Keratinocyte (primary cell): Measurements from ENCODE around the gene FOXRED2. TPM values are rescaled to one million over a fixed set of nuclear protein-coding genes. Genes with fewer than 3 reads are reported as not detected.
A peak's percentile ranks its signal among the peaks of the same experiment; 100 is the strongest.
"Not testable (repeated sequence)": the region's sequence is repeated elsewhere in the genome, so short reads cannot be mapped to it uniquely, and the experiment has no call there.

ENCODE experiments used
- DNase-seq: peaks from one replicate; pipeline ENCODE4 v3.0.0-alpha.2; 2011; ENCODE audit warnings: low read depth, missing footprints, low spot score
- FAIRE-seq: peaks from 2 replicates; lab custom pipeline; 2011; peaks lifted over from hg19 to GRCh38; lab: Jason Lieb, UNC
- H2AFZ ChIP-seq: 2 replicates; pipeline ENCODE4 v1.6.0; 2012; ENCODE audit warnings: low read length, control low read depth, inconsistent platforms; ENCODE audit not compliant: control insufficient read depth
- H3K27ac ChIP-seq: 2 replicates; pipeline ENCODE4 v1.5.1; 2011; ENCODE audit warnings: low read length; ENCODE audit not compliant: control insufficient read depth, insufficient read depth
- H3K27me3 ChIP-seq: 3 replicates; pipeline ENCODE4 v1.6.0; 2011; ENCODE audit warnings: low read length; ENCODE audit not compliant: control insufficient read depth, insufficient read depth; ENCODE audit errors: extremely low read depth
- H3K36me3 ChIP-seq, 2 experiments: 2 replicates in 1 of 2; 3 replicates in 1 of 2; pipeline ENCODE4 v1.5.1; 2011; ENCODE audit warnings: low read length in 2 of 2, mild to moderate bottlenecking in 1 of 2; ENCODE audit not compliant: control insufficient read depth in 2 of 2, insufficient read depth in 2 of 2; ENCODE audit errors: extremely low read depth in 1 of 2
- H3K4me1 ChIP-seq: 3 replicates; pipeline ENCODE4 v1.5.1; 2011; ENCODE audit warnings: low read length; ENCODE audit not compliant: control insufficient read depth, insufficient read depth; ENCODE audit errors: extremely low read depth
- H3K4me2 ChIP-seq: 3 replicates; pipeline ENCODE4 v1.6.0; 2011; ENCODE audit warnings: low read depth, low read length; ENCODE audit not compliant: control insufficient read depth, insufficient read depth; ENCODE audit errors: extremely low read depth
- H3K4me3 ChIP-seq, 3 experiments: fragments of 200-600 bp in 1 of 3; sonication (generic) in 1 of 3; 2 replicates in 2 of 3; 3 replicates in 1 of 3; pipeline ENCODE4 v1.5.1; 2011 to 2016; ENCODE audit warnings: low read length in 3 of 3, mild to moderate bottlenecking in 3 of 3, control low read depth in 2 of 3, inconsistent platforms in 1 of 3, low read depth in 1 of 3, mixed read lengths in 1 of 3, mixed run types in 1 of 3, moderate library complexity in 1 of 3; ENCODE audit not compliant: control insufficient read depth in 2 of 3, insufficient read depth in 2 of 3; ENCODE audit errors: extremely low read depth in 1 of 3
- H3K79me2 ChIP-seq: 2 replicates; pipeline ENCODE4 v1.6.0; 2012; ENCODE audit warnings: low read length; ENCODE audit not compliant: control insufficient read depth, insufficient read depth
- H3K9ac ChIP-seq: 3 replicates; pipeline ENCODE4 v1.6.0; 2011; ENCODE audit warnings: low read length; ENCODE audit not compliant: control insufficient read depth, insufficient read depth; ENCODE audit errors: extremely low read depth
- H3K9me1 ChIP-seq: 3 replicates; pipeline ENCODE4 v1.6.0; 2011; ENCODE audit warnings: low read length; ENCODE audit not compliant: control insufficient read depth, insufficient read depth; ENCODE audit errors: extremely low read depth
- H3K9me3 ChIP-seq: 2 replicates; pipeline ENCODE4 v1.5.1; 2012; ENCODE audit warnings: low read depth, low read length; ENCODE audit not compliant: control insufficient read depth
- H4K20me1 ChIP-seq: 3 replicates; pipeline ENCODE4 v1.6.0; 2011; ENCODE audit warnings: low read length; ENCODE audit not compliant: control insufficient read depth, insufficient read depth; ENCODE audit errors: extremely low read depth
- CTCF ChIP-seq, 3 experiments: IDR thresholded peaks in 1 of 3; conservative IDR thresholded peaks in 1 of 3; optimal IDR thresholded peaks in 1 of 3; 2 replicates in 2 of 3; 3 replicates in 1 of 3; pipeline versions ENCODE3 to v1.5.1; 2011; ENCODE audit warnings: low read length in 3 of 3, mild to moderate bottlenecking in 3 of 3, moderate library complexity in 2 of 3, control low read depth in 1 of 3, inconsistent platforms in 1 of 3; ENCODE audit not compliant: insufficient read depth in 2 of 3; ENCODE audit errors: extremely low read depth in 1 of 3
- EZH2 ChIP-seq: IDR thresholded peaks from one replicate; pipeline ENCODE4 v1.6.1; 2012; ENCODE audit warnings: inconsistent platforms, mild to moderate bottlenecking, low read length, moderate library complexity
- dilution Hi-C: fragments of 300-500 bp; cut with MboI; formaldehyde crosslinking; loops from one replicate; pipeline ENCODE4 v1.7.0; 2020; ENCODE audit warnings: low sequenced_read_pairs; ENCODE audit not compliant: extremely low pct_ligation_motif_present
- polyA plus RNA-seq, 5 experiments: library from polyadenylated mRNA; depleted of rRNA in 3 of 5; stranded (reverse) in 3 of 5; stranded (forward) in 1 of 5; unstranded in 1 of 5; fragments of >200 nt; gene quantifications; 1 replicate in 1 of 5; 2 replicates in 3 of 5; 3 replicates in 1 of 5; pipeline versions ENCODE4 v1.2.1 to v1.2.3, GENCODE V29; 2011 to 2012; ENCODE audit warnings: missing spikeins in 2 of 5, low read depth in 1 of 5, low replicate concordance in 1 of 5

The FOXRED2 gene
- polyA plus RNA-seq, 1 donor (not counting 4 experiments of a cell fraction or from before 2014, with no cell fraction given): 0.71 TPM

GRCh38 chr22:36454916-36455570 lies 51.8 kb downstream of the FOXRED2 start:
- no peaks in the 10 kb centered on the region for H3K27me3 ChIP-seq
- no peaks in the 10 kb centered on the region for H3K9me1 ChIP-seq
- H3K36me3 ChIP-seq: no peaks in the 10 kb centered on the region
- H4K20me1 ChIP-seq: no peaks in the 10 kb centered on the region
- H3K79me2 ChIP-seq: no peaks in the 10 kb centered on the region
- no peaks in the 10 kb centered on the region for H3K9me3 ChIP-seq
- peak overlapping the region; percentile 42 for H2AFZ ChIP-seq
- FAIRE-seq (no peak), DNase-seq (no peak)
- TF ChIP-seq CTCF (optimal IDR thresholded peaks at IDR 0.05 in 1 of 3, IDR thresholded peaks at IDR 0.05 in 1 of 3, conservative IDR thresholded peaks at IDR 0.05 in 1 of 3; ENCODE audit: extremely low read depth in 1 of 3, insufficient read depth in 2 of 3, low read length in 3 of 3) (peak in 1 of 3 experiments; percentile 5), EZH2 (no peak)
- H3K4me3 ChIP-seq: peak overlapping the region; percentile 37 to 63 (median 56)
- dilution Hi-C loops: no loop called here
- H3K9ac ChIP-seq: peak overlapping the region; percentile 52
- H3K27ac ChIP-seq: no peak overlapping the region
- peaks cover 17% of the 10 kb centered on the region for H3K4me1 ChIP-seq
- H3K4me2 ChIP-seq: peak overlapping the region; percentile 72

DNA sequence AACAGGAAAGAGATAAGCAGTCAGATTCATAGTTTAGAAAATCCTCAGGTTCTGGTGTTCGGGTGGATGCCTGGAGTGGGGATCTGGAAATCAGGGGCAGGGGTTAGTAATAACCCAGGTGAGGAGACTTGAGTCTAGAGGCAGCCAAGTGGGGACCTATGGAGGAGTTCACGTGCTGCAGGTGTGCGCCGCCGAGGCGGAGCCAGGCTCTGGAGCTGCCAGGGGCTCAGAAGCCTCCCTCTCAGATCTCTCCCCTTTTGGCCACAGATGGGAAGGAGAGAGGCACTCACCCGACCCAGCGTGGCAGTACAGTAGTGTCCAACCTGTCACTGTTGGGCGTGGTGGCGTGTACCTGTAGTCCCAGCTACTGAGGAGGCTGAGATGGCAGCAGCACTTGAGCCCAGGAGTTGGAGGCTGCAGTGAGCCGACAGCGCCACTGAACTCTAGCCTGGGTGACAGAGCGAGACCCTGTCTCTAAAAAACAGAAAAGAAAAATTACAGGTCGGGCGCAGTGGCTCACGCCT lies 52.9 kb downstream of the FOXRED2 start:
- no peak overlapping the region for H3K27ac ChIP-seq
- dilution Hi-C loops: no loop called here
- no peak overlapping the region for H3K4me3 ChIP-seq
- no peak overlapping the region for H2AFZ ChIP-seq
- no peak overlapping the region for H3K9ac ChIP-seq
- no peaks in the 10 kb centered on the region for H3K27me3 ChIP-seq
- H3K9me3 ChIP-seq: no peaks in the 10 kb centered on the region
- H4K20me1 ChIP-seq: no peaks in the 10 kb centered on the region
- no peaks in the 10 kb centered on the region for H3K9me1 ChIP-seq
- no peaks in the 10 kb centered on the region for H3K36me3 ChIP-seq
- TF ChIP-seq CTCF (optimal IDR thresholded peaks at IDR 0.05 in 1 of 3, IDR thresholded peaks at IDR 0.05 in 1 of 3, conservative IDR thresholded peaks at IDR 0.05 in 1 of 3; ENCODE audit: extremely low read depth in 1 of 3, insufficient read depth in 2 of 3, low read length in 3 of 3) (no peak), EZH2 (no peak)
- H3K4me1 ChIP-seq: peaks cover 17% of the 10 kb centered on the region
- FAIRE-seq: no peak
- no peak overlapping the region for H3K4me2 ChIP-seq
- no peak for DNase-seq
- H3K79me2 ChIP-seq: no peaks in the 10 kb centered on the region

DNA sequence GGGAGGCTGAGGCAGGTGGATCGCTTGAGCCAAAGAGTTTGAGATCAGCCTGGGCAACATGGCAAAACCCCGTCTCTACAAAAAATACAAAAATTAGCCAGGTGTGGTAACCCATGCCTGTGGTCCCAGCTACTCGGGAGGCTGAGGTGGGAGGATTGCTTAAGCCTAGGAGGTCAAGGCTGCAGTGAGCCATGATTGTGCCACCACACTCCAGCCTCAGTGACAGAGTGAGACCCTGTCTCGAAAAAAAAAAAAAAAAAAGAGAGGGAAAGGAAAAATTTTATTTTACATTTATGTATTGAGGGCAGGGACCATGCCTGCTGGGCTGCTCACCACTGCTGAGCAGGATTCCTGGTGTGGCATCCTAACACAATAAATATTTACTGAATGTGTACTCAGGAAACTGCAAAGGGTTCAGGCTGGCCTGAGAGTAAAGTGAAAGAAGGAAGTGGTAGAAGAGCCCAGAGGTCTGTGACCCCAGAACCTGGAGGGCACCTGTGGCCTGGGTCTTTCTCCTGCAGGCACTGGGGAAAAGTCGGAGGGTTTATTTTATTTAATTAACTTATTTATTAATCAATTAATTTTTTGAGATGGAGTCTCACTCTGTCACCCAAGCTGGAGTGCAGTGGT lies 53.7 kb downstream of the FOXRED2 start:
- peaks cover 20% of the 10 kb centered on the region for H3K4me1 ChIP-seq
- not testable (repeated sequence) for FAIRE-seq

More for the DNA sequence above, 53.7 kb downstream of the FOXRED2 start:
- H3K4me3 ChIP-seq, H3K79me2 ChIP-seq, H3K36me3 ChIP-seq, dilution Hi-C loops, H2AFZ ChIP-seq, H3K27me3 ChIP-seq, H3K4me2 ChIP-seq, H3K9me3 ChIP-seq, H3K27ac ChIP-seq, H3K9me1 ChIP-seq, DNase-seq, H3K9ac ChIP-seq, H4K20me1 ChIP-seq: not testable (repeated sequence)
